Measurements from ENCODE around the gene DMXL1. TPM values are rescaled to one million over a fixed set of nuclear protein-coding genes. Genes with fewer than 3 reads are reported as not detected.
A peak's percentile ranks its signal among the peaks of the same experiment; 100 is the strongest.

DMXL1 gene
- total RNA-seq, 2 donors from 2014 or later: 47.8 to 51.8 TPM

GRCh38 chr5:119268387-119269060 lies 197.6 kb downstream of the DMXL1 start:
- Mint-ChIP-seq H3K4me3 (peak overlapping the region; percentile 80), H3K9me3 (no peaks in the 10 kb centered on the region), H3K36me3 (ENCODE audit: low read depth) (no peaks in the 10 kb centered on the region), H3K27me3 (ENCODE audit: insufficient read depth) (peaks cover 2% of the 10 kb centered on the region), H3K4me1 (peaks cover 57% of the 10 kb centered on the region), H3K27ac (peak overlapping the region; percentile 92)
- TF ChIP-seq CTCF (conservative IDR thresholded peaks at IDR 0.05): no peak
- no peaks in the 10 kb centered on the region for H3K36me3 ChIP-seq (ENCODE audit: control insufficient read depth, insufficient read depth, low read length)
- peaks cover 12% of the 10 kb centered on the region for H3K9me3 ChIP-seq (ENCODE audit: control insufficient read depth, low read length)
- H3K4me1 ChIP-seq (ENCODE audit: control insufficient read depth, insufficient read depth, low read length): peaks cover 21% of the 10 kb centered on the region
- H3K27ac ChIP-seq (ENCODE audit: low read depth, low read length): no peak overlapping the region
- peak; percentile 100 for DNase-seq
- H3K4me3 ChIP-seq (ENCODE audit: low read length): peak overlapping the region; percentile 98
- no peaks in the 10 kb centered on the region for H3K27me3 ChIP-seq (ENCODE audit: control insufficient read depth, insufficient read depth, low read length, poor library complexity, severe bottlenecking)
- peak overlapping the region; percentile 65 for H3K9ac ChIP-seq (ENCODE audit: extremely low read depth, low read length, poor library complexity, severe bottlenecking)
- 0 to 2% methylated on average over 25 to 65 of the region's 65 CpGs for WGBS, 2 experiments (ENCODE audit: insufficient coverage in 1 of 2, insufficient read length in 1 of 2)

- WGBS, 2 experiments (ENCODE audit: insufficient coverage in 1 of 2, insufficient read length in 1 of 2): 5 to 11% methylated on average over 6 to 24 of the region's 24 CpGs
- H3K4me1 ChIP-seq (ENCODE audit: control insufficient read depth, insufficient read depth, low read length): peaks cover 26% of the 10 kb centered on the region
- H3K4me3 Mint-ChIP-seq: peak overlapping the region; percentile 80
- no peaks in the 10 kb centered on the region for H3K27me3 ChIP-seq (ENCODE audit: control insufficient read depth, insufficient read depth, low read length, poor library complexity, severe bottlenecking)
- H3K4me3 ChIP-seq (ENCODE audit: low read length): peak overlapping the region; percentile 98
- peaks cover 65% of the 10 kb centered on the region for H3K4me1 Mint-ChIP-seq
- peak; percentile 71 for DNase-seq
- no peaks in the 10 kb centered on the region for H3K36me3 ChIP-seq (ENCODE audit: control insufficient read depth, insufficient read depth, low read length)
- no peaks in the 10 kb centered on the region for H3K9me3 Mint-ChIP-seq
- no peak for TF ChIP-seq CTCF (conservative IDR thresholded peaks at IDR 0.05)
- peaks cover 2% of the 10 kb centered on the region for H3K27me3 Mint-ChIP-seq (ENCODE audit: insufficient read depth)
- peak overlapping the region; percentile 65 for H3K9ac ChIP-seq (ENCODE audit: extremely low read depth, low read length, poor library complexity, severe bottlenecking)
- no peak overlapping the region for H3K27ac ChIP-seq (ENCODE audit: low read depth, low read length)
- H3K9me3 ChIP-seq (ENCODE audit: control insufficient read depth, low read length): peaks cover 5% of the 10 kb centered on the region
- peak overlapping the region; percentile 92 for H3K27ac Mint-ChIP-seq
- no peaks in the 10 kb centered on the region for H3K36me3 Mint-ChIP-seq (ENCODE audit: low read depth)
These were observed 198.4 kb downstream of the DMXL1 start for GRCh38 chr5:119269061-119269944.

GRCh38 chr5:119270121-119270565 lies 199.3 kb downstream of the DMXL1 start:
- Mint-ChIP-seq H3K27ac (no peak overlapping the region), H3K9me3 (no peaks in the 10 kb centered on the region), H3K27me3 (ENCODE audit: insufficient read depth) (peaks cover 2% of the 10 kb centered on the region), H3K4me3 (peak overlapping the region; percentile 80), H3K4me1 (peaks cover 73% of the 10 kb centered on the region), H3K36me3 (ENCODE audit: low read depth) (no peaks in the 10 kb centered on the region)
- whole genome bisulfite sequencing, 2 experiments (ENCODE audit: insufficient coverage in 1 of 2, insufficient read length in 1 of 2): 92 to 94% methylated on average over 5 of the region's 5 CpGs
- peak overlapping the region; percentile 98 for H3K4me3 ChIP-seq (ENCODE audit: low read length)
- H3K27me3 ChIP-seq (ENCODE audit: control insufficient read depth, insufficient read depth, low read length, poor library complexity, severe bottlenecking): no peaks in the 10 kb centered on the region
- no peak for TF ChIP-seq CTCF (conservative IDR thresholded peaks at IDR 0.05)
- no peaks in the 10 kb centered on the region for H3K9me3 ChIP-seq (ENCODE audit: control insufficient read depth, low read length)
- no peaks in the 10 kb centered on the region for H3K36me3 ChIP-seq (ENCODE audit: control insufficient read depth, insufficient read depth, low read length)
- no peak overlapping the region for H3K27ac ChIP-seq (ENCODE audit: low read depth, low read length)
- H3K4me1 ChIP-seq (ENCODE audit: control insufficient read depth, insufficient read depth, low read length): peaks cover 26% of the 10 kb centered on the region
- DNase-seq: no peak
- peak overlapping the region; percentile 65 for H3K9ac ChIP-seq (ENCODE audit: extremely low read depth, low read length, poor library complexity, severe bottlenecking)

All from endodermal cell (in vitro differentiated cells).